H9 (cell line): ENCODE data around the gene TMPRSS7. TPM values are rescaled to one million over a fixed set of nuclear protein-coding genes. Genes with fewer than 3 reads are reported as not detected.

ENCODE experiments used
- DNase-seq: peaks from one replicate; pipeline ENCODE4 v3.0.0-alpha.2; 2017
- H2AFZ ChIP-seq: one replicate; pipeline ENCODE4 v1.6.1; 2013; ENCODE audit warnings: mild to moderate bottlenecking, low read length, control low read depth, moderate library complexity
- H2AK5ac ChIP-seq: 2 replicates; pipeline ENCODE4 v1.6.1; 2013; ENCODE audit warnings: low read length, control low read depth, mixed read lengths; ENCODE audit not compliant: insufficient read length
- H2BK120ac ChIP-seq: one replicate; pipeline ENCODE4 v1.6.1; 2013; ENCODE audit warnings: low read depth, mild to moderate bottlenecking, low read length, control low read depth, inconsistent platforms; ENCODE audit not compliant: poor library complexity, severe bottlenecking
- H2BK12ac ChIP-seq: 2 replicates; pipeline ENCODE4 v1.6.1; 2013; ENCODE audit warnings: low read length, control low read depth, mixed read lengths, low read depth; ENCODE audit not compliant: insufficient read length
- H2BK15ac ChIP-seq: 2 replicates; pipeline ENCODE4 v1.6.1; 2013; ENCODE audit warnings: low read depth, low read length, control low read depth
- H2BK20ac ChIP-seq: one replicate; pipeline ENCODE4 v1.6.1; 2013; ENCODE audit warnings: low read depth, mild to moderate bottlenecking, low read length, control low read depth, inconsistent platforms; ENCODE audit not compliant: poor library complexity, severe bottlenecking
- H2BK5ac ChIP-seq: 2 replicates; pipeline ENCODE4 v1.6.1; 2013; ENCODE audit warnings: low read length, control low read depth, mixed read lengths; ENCODE audit not compliant: insufficient read length
- H3K14ac ChIP-seq: 2 replicates; pipeline ENCODE4 v1.6.1; 2013; ENCODE audit warnings: low read length, control low read depth; ENCODE audit not compliant: insufficient read depth
- H3K18ac ChIP-seq: 2 replicates; pipeline ENCODE4 v1.6.1; 2013; ENCODE audit warnings: low read depth, mild to moderate bottlenecking, mixed read lengths, low read length, control low read depth; ENCODE audit not compliant: insufficient read length
- H3K23ac ChIP-seq: 2 replicates; pipeline ENCODE4 v1.6.1; 2013; ENCODE audit warnings: low read length, control low read depth, mixed read lengths, low read depth; ENCODE audit not compliant: insufficient read length
- H3K23me2 ChIP-seq: 2 replicates; pipeline ENCODE4 v1.6.1; 2013; ENCODE audit warnings: low read depth, mild to moderate bottlenecking, mixed read lengths, low read length, control low read depth; ENCODE audit not compliant: insufficient read length, poor library complexity, severe bottlenecking
- H3K27ac ChIP-seq: 2 replicates; pipeline ENCODE4 v1.5.1; 2013; ENCODE audit warnings: low read length, control low read depth, mixed read lengths, low read depth; ENCODE audit not compliant: insufficient read length
- H3K27me3 ChIP-seq: 2 replicates; pipeline ENCODE4 v1.6.1; 2013; ENCODE audit warnings: low read length, control low read depth, inconsistent platforms; ENCODE audit not compliant: insufficient read depth
- H3K4ac ChIP-seq: 2 replicates; pipeline ENCODE4 v1.6.1; 2013; ENCODE audit warnings: low read depth, mild to moderate bottlenecking, control low read depth, inconsistent platforms, low read length, moderate library complexity
- H3K4me1 ChIP-seq: 2 replicates; pipeline ENCODE4 v1.6.1; 2013; ENCODE audit warnings: low read length, control low read depth, inconsistent platforms; ENCODE audit not compliant: insufficient read depth
- H3K4me2 ChIP-seq: 2 replicates; pipeline ENCODE4 v1.6.1; 2013; ENCODE audit warnings: low read length, control low read depth, mixed read lengths; ENCODE audit not compliant: insufficient read length, insufficient read depth
- H3K56ac ChIP-seq: 2 replicates; pipeline ENCODE4 v1.6.1; 2013; ENCODE audit warnings: low read depth, mild to moderate bottlenecking, mixed read lengths, low read length, control low read depth; ENCODE audit not compliant: insufficient read length
- H3K79me1 ChIP-seq: 2 replicates; pipeline ENCODE4 v1.6.1; 2013; ENCODE audit warnings: low read depth, mild to moderate bottlenecking, moderate library complexity, low read length, control low read depth, inconsistent platforms; ENCODE audit not compliant: insufficient read depth, poor library complexity, severe bottlenecking
- H3K79me2 ChIP-seq: 2 replicates; pipeline ENCODE4 v1.6.1; 2013; ENCODE audit warnings: low read length, control low read depth, inconsistent platforms; ENCODE audit not compliant: insufficient read depth
- H3K9ac ChIP-seq: 2 replicates; pipeline ENCODE4 v1.6.1; 2013; ENCODE audit warnings: low read length, control low read depth, mixed read lengths; ENCODE audit not compliant: insufficient read length; ENCODE audit errors: extremely low read depth
- H3K9me3 ChIP-seq: one replicate; pipeline ENCODE4 v1.6.1; 2013; ENCODE audit warnings: low read depth, low read length, inconsistent platforms; ENCODE audit not compliant: control insufficient read depth
- H3T11ph ChIP-seq: one replicate; pipeline ENCODE4 v1.6.1; 2013; ENCODE audit warnings: mild to moderate bottlenecking, low read length, control low read depth, inconsistent platforms
- H4K20me1 ChIP-seq: one replicate; pipeline ENCODE4 v1.6.1; 2013; ENCODE audit not compliant: control insufficient read depth, insufficient read length, insufficient read depth
- H4K5ac ChIP-seq: 2 replicates; pipeline ENCODE4 v1.6.1; 2013; ENCODE audit warnings: low read depth, mild to moderate bottlenecking, mixed read lengths, low read length, control low read depth; ENCODE audit not compliant: insufficient read length
- H4K8ac ChIP-seq: replicated peaks from 2 replicates; pipeline ENCODE4 v1.6.1; 2013; ENCODE audit warnings: low read length, control low read depth, mixed read lengths, low read depth; ENCODE audit not compliant: insufficient read length
- H4K91ac ChIP-seq: 2 replicates; pipeline ENCODE4 v1.6.1; 2013; ENCODE audit warnings: low read depth, mild to moderate bottlenecking, moderate library complexity, mixed read lengths, low read length, control low read depth; ENCODE audit not compliant: insufficient read length
- H3K27ac Mint-ChIP-seq, 3 experiments: 2 replicates in 2 of 3; 3 replicates in 1 of 3; pipeline ENCODE4 v1.8.0; 2020 to 2021; ENCODE audit warnings: mixed read lengths in 3 of 3, mild to moderate bottlenecking in 1 of 3, moderate library complexity in 1 of 3
- H3K27me3 Mint-ChIP-seq: 2 replicates; pipeline ENCODE4 v1.8.0; 2021; ENCODE audit warnings: low read depth, mild to moderate bottlenecking, moderate library complexity, mixed read lengths
- H3K36me3 Mint-ChIP-seq, 3 experiments: 2 replicates in 2 of 3; 3 replicates in 1 of 3; pipeline ENCODE4 v1.8.0; 2020 to 2021; ENCODE audit warnings: low read depth in 3 of 3, mixed read lengths in 3 of 3; ENCODE audit not compliant: insufficient read depth in 1 of 3
- H3K4me1 Mint-ChIP-seq, 2 experiments: 2 replicates each; pipeline ENCODE4 v1.8.0; 2020; ENCODE audit warnings: mixed read lengths in 2 of 2
- H3K4me3 Mint-ChIP-seq, 2 experiments: 2 replicates in 1 of 2; 3 replicates in 1 of 2; pipeline ENCODE4 v1.8.0; 2020 to 2021; ENCODE audit warnings: mild to moderate bottlenecking in 2 of 2, mixed read lengths in 2 of 2, moderate library complexity in 1 of 2
- H3K9me3 Mint-ChIP-seq, 2 experiments: 2 replicates in 1 of 2; 3 replicates in 1 of 2; pipeline ENCODE4 v1.8.0; 2020; ENCODE audit warnings: mild to moderate bottlenecking in 2 of 2, mixed read lengths in 2 of 2, moderate library complexity in 1 of 2
- WGBS: extraction: QIAGEN DNeasy Blood & Tissue Kit; methylation state at CpG from one replicate; pipeline ENCODE4 v1.1.7; 2013; ENCODE audit warnings: missing lambda C conversion rate, low lambda C conversion rate, mixed read lengths; ENCODE audit not compliant: insufficient read length; ENCODE audit errors: extremely low coverage; 5-methylcytosine and 5-hydroxymethylcytosine counted together
- microRNA-seq: library from miRNA; unstranded; fragments of <30 nt; microRNA quantifications from one replicate; pipeline ENCODE4, GENCODE V29; 2020; ENCODE audit warnings: borderline microRNAs expressed
- total RNA-seq: library from RNA; stranded (reverse); gene quantifications from 2 replicates; pipeline ENCODE4 v1.2.1, GENCODE V29; 2021
- TF ChIP-seq, protein P1 (sequence below): fragments of 200-600 bp; sonication (generic); conservative IDR thresholded peaks from 3 replicates; pipeline ENCODE4 v1.8.0; 2021; ENCODE audit warnings: antibody characterized with exemption, mild to moderate bottlenecking

The TMPRSS7 gene
- total RNA-seq, 1 experiment from 2014 or later = not detected

DNA sequence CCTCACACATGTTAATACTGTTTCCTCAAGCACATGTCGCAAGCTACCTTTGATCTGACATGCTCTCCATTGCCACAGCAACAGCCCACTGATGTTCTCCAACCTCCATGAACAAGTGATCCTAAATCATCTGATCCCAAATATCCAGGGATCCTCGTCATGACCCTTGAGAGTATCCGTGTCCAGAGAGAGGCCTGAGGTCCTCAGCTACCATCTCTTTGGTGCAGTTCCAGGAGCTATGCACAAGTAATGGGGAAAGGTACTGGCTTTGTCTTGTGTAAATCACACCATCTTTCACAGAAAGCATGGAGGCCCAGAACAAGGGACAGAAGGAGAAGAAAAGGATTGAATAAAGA lies 96.1 kb downstream of the TMPRSS7 start:
- Histone ChIP-seq H3K56ac (no peak overlapping the region), H3K27ac (no peak overlapping the region), H4K20me1 (no peaks in the 10 kb centered on the region), H4K91ac (no peak overlapping the region), H3K9ac (no peak overlapping the region), H3K18ac (no peak overlapping the region), H2BK20ac (no peak overlapping the region), H3K79me2 (no peaks in the 10 kb centered on the region), H3K79me1 (no peaks in the 10 kb centered on the region), H2BK120ac (no peak overlapping the region), H2BK12ac (no peak overlapping the region), H3K4me2 (no peak overlapping the region), H3K27me3 (no peaks in the 10 kb centered on the region), H3K9me3 (no peaks in the 10 kb centered on the region), H3K14ac (no peak overlapping the region), H4K8ac (no peak overlapping the region), H3K23me2 (no peaks in the 10 kb centered on the region), H2BK15ac (no peak overlapping the region), H3K4me1 (peaks cover 11% of the 10 kb centered on the region; the same call in 1 of the 2 replicates), H2AK5ac (no peak overlapping the region), H3K4ac (no peak overlapping the region), H4K5ac (no peak overlapping the region), H3K23ac (no peak overlapping the region), H3T11ph (no peak overlapping the region), H2BK5ac (no peak overlapping the region), H2AFZ (no peak overlapping the region)
- WGBS = no CpG with 5 or more reads among the region's 3 CpGs
- Mint-ChIP-seq H3K27ac (no peak overlapping the region; a peak in 1 of 7 replicates), H3K36me3 (no peaks in the 10 kb centered on the region; a peak in 1 of 7 replicates), H3K4me3 (no peak overlapping the region), H3K9me3 (no peaks in the 10 kb centered on the region), H3K4me1 (peaks cover 35 to 52% of the 10 kb centered on the region in 2 experiments), H3K27me3 (no peaks in the 10 kb centered on the region)
- TF ChIP-seq, protein P1, sequence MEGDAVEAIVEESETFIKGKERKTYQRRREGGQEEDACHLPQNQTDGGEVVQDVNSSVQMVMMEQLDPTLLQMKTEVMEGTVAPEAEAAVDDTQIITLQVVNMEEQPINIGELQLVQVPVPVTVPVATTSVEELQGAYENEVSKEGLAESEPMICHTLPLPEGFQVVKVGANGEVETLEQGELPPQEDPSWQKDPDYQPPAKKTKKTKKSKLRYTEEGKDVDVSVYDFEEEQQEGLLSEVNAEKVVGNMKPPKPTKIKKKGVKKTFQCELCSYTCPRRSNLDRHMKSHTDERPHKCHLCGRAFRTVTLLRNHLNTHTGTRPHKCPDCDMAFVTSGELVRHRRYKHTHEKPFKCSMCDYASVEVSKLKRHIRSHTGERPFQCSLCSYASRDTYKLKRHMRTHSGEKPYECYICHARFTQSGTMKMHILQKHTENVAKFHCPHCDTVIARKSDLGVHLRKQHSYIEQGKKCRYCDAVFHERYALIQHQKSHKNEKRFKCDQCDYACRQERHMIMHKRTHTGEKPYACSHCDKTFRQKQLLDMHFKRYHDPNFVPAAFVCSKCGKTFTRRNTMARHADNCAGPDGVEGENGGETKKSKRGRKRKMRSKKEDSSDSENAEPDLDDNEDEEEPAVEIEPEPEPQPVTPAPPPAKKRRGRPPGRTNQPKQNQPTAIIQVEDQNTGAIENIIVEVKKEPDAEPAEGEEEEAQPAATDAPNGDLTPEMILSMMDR = no peak
- DNase-seq = no peak

Small RNAs within 50 kb of the gene (microRNA-seq; reads per million reads assigned to microRNA genes)
- gene MIR567 = not detected

Other genes with a start within 250 kb of the TMPRSS7 start
- 13.2 and 14.1 TPM in 2 replicates for gene PHLDB2, start 175.5 kb upstream of the TMPRSS7 start, total RNA-seq
- 21.8 and 28.4 TPM in 2 replicates for gene ABHD10, start 55.7 kb upstream of the TMPRSS7 start, total RNA-seq
- gene TAGLN3, start 35.8 kb upstream of the TMPRSS7 start, total RNA-seq = 6.4 and 7.5 TPM in 2 replicates
- gene C3orf52, start 51.7 kb downstream of the TMPRSS7 start, total RNA-seq = 11.1 and 11.2 TPM in 2 replicates
- not detected in 2 replicates for gene GCSAM, start 98.5 kb downstream of the TMPRSS7 start, total RNA-seq